ENCODE measurements around the gene MT1X.

DNA sequence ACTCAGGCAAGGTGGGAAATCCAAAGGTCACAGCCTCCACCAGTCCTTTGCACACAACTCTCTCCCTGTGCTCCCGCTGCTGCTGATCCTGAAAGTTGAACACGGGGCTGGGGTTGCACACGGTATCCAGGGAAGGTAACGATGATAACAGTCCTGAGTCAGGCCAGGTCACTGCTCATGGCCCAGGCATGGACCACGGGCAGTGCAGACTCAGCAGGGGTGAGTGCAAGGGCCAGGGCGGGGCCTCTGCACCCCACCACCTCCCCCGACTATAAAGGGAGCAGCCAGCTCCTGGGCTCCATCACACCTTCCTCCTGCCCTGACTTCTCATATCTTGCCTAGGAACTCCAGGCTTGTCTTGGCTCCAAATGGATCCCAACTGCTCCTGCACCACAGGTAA is 30.7 kb upstream of the MT1X start, which contains the start of gene MT1B:
- TF ChIP-seq TAF1 (CRISPR knock-in tag; IDR thresholded peaks at IDR 0.05) (no peak), ATM (IDR thresholded peaks at IDR 0.05; ENCODE audit: borderline replicate concordance) (no peak), CTCF (CRISPR knock-in tag; IDR thresholded peaks at IDR 0.05) (no peak), SAFB2 (CRISPR knock-in tag; IDR thresholded peaks at IDR 0.05; ENCODE audit: borderline replicate concordance, low read depth) (no peak), NPAS2 (CRISPR knock-in tag; IDR thresholded peaks at IDR 0.05; ENCODE audit: borderline replicate concordance) (no peak), TSC22D2 (CRISPR knock-in tag; IDR thresholded peaks at IDR 0.05; ENCODE audit: borderline replicate concordance) (no peak), ETV5 (CRISPR knock-in tag; IDR thresholded peaks at IDR 0.05; ENCODE audit: borderline replicate concordance) (no peak), MAX (IDR thresholded peaks at IDR 0.05) (no peak)

Data from HepG2 (cell line).